Esophagus muscularis mucosa (tissue), 4 donors: ENCODE data around the gene HOXB9. TPM values are rescaled to one million over a fixed set of nuclear protein-coding genes. Genes with fewer than 3 reads are reported as not detected.
A peak's percentile ranks its signal among the peaks of the same experiment; 100 is the strongest.

Experiments used
- DNase-seq: peaks from one replicate; pipeline ENCODE4 v3.0.0-alpha.2; 2017; ENCODE audit errors: extremely low spot score
- H3K27ac ChIP-seq, 4 donors: fragments of 200-600 bp; sonication (generic); replicated peaks in 1 of 4; 1 replicate in 3 of 4; 2 replicates in 1 of 4; pipeline ENCODE4 v1.5.1; 2016 to 2019; ENCODE audit warnings: mild to moderate bottlenecking in 1 of 4
- H3K27me3 ChIP-seq, 4 donors: fragments of 200-600 bp; sonication (generic); one replicate each; pipeline versions ENCODE4 v1.5.1 to v1.6.0; 2016 to 2019
- H3K36me3 ChIP-seq, 4 donors: fragments of 200-600 bp; sonication (generic); one replicate each; pipeline ENCODE4 v1.5.1; 2016 to 2019
- H3K4me1 ChIP-seq, 4 donors: fragments of 200-600 bp; sonication (generic); one replicate each; pipeline ENCODE4 v1.5.1; 2016 to 2019
- H3K4me3 ChIP-seq, 4 donors: fragments of 200-600 bp; sonication (generic); 1 replicate in 2 of 4; 2 replicates in 2 of 4; pipeline ENCODE4 v1.5.1; 2016 to 2019; ENCODE audit warnings: mild to moderate bottlenecking in 4 of 4, moderate library complexity in 1 of 4
- H3K9me3 ChIP-seq, 4 donors: fragments of 200-600 bp; sonication (generic); 1 replicate in 3 of 4; 2 replicates in 1 of 4; pipeline ENCODE4 v1.5.1; 2016 to 2019
- EP300 ChIP-seq: sonication (generic); formaldehyde crosslinking; IDR thresholded peaks from one replicate; pipeline ENCODE4 v1.6.1; 2017; ENCODE audit warnings: antibody characterized with exemption
- POLR2AphosphoS5 ChIP-seq, 2 donors: sonication (generic); formaldehyde crosslinking; IDR thresholded peaks; one replicate each; pipeline ENCODE4 v1.6.1; 2017; ENCODE audit warnings: antibody characterized with exemption in 2 of 2
- WGBS: methylation state at CpG from one replicate; pipeline ENCODE4 v1.1.5; 2018; 5-methylcytosine and 5-hydroxymethylcytosine counted together
- intact Hi-C: fragments of 100-400 bp; cut with DNase I; formaldehyde crosslinking; loops from one replicate; pipeline ENCODE4 v1.15.1; 2023
- small RNA-seq, 3 donors: library from RNA; depleted of rRNA; stranded (forward); fragments of <200 nt; gene quantifications; one replicate each; pipeline ENCODE3, GENCODE V24; 2016
- total RNA-seq, 4 donors: library from RNA; depleted of rRNA; stranded (reverse); fragments of >200 nt; gene quantifications; one replicate each; pipeline versions ENCODE4 v1.1.0 to v1.2.1, GENCODE V29; 2016
- TF ChIP-seq, protein P1 (sequence below), 3 experiments: fragments of 200-600 bp in 2 of 3; fragments of 450-650 bp in 1 of 3; sonication (generic) in 2 of 3; IDR thresholded peaks; one replicate each; pipeline ENCODE4 v1.5.1; 2017 to 2019; ENCODE audit warnings: antibody characterized with exemption in 3 of 3, mild to moderate bottlenecking in 2 of 3, moderate library complexity in 1 of 3

Gene HOXB9
- total RNA-seq, 4 donors from 2014 or later = not detected

DNA sequence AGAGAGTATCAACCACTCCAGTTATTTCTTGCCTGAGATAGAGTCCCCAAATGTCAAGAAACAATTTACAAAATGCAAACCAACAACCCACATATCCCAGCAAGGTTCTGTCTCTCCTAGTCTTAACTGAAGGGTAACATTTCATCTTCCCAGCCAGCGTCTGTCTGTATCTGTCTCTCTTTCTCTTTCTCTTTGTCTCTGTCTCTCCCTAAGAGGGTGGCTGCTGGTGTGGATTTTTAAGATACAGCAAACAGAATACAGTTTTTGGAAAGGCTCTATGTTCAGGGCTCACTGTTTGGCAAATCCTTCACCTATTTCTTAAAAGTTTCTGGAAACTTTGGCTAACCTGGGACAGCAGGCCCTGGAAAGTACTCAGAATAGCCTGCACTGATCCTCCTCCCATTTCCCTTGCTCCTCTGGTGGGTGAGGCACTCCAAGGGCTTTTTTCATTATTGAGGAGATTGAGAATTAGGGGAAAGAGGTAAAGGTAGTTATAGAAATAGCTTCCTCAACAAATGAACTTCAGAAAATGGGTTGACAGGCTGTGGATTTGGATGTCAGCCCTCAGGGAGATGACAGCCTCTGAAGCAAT is 54.2 kb downstream of the HOXB9 start:
- intact Hi-C loops = no loop called here
- peaks cover 44 to 100% (median 98%) of the 10 kb centered on the region in 4 donors for H3K4me1 ChIP-seq
- no peaks in the 10 kb centered on the region for H3K9me3 ChIP-seq
- H3K4me3 ChIP-seq = peak overlapping the region; percentile 41 to 90 (median 77)
- no peak for DNase-seq
- no peaks in the 10 kb centered on the region for H3K36me3 ChIP-seq
- WGBS = 31% methylated on average over 1 of the region's 1 CpG
- H3K27me3 ChIP-seq = no peaks in the 10 kb centered on the region
- peak overlapping the region; percentile 91 to 97 (median 96) for H3K27ac ChIP-seq
- no peak for TF ChIP-seq EP300
- TF ChIP-seq, protein P1, sequence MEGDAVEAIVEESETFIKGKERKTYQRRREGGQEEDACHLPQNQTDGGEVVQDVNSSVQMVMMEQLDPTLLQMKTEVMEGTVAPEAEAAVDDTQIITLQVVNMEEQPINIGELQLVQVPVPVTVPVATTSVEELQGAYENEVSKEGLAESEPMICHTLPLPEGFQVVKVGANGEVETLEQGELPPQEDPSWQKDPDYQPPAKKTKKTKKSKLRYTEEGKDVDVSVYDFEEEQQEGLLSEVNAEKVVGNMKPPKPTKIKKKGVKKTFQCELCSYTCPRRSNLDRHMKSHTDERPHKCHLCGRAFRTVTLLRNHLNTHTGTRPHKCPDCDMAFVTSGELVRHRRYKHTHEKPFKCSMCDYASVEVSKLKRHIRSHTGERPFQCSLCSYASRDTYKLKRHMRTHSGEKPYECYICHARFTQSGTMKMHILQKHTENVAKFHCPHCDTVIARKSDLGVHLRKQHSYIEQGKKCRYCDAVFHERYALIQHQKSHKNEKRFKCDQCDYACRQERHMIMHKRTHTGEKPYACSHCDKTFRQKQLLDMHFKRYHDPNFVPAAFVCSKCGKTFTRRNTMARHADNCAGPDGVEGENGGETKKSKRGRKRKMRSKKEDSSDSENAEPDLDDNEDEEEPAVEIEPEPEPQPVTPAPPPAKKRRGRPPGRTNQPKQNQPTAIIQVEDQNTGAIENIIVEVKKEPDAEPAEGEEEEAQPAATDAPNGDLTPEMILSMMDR (IDR thresholded peaks at IDR 0.05) = no peak
- peak in 1 of 2 donors; percentile 10 for TF ChIP-seq POLR2AphosphoS5 (IDR thresholded peaks at IDR 0.05)

Small RNA genes within 50 kb of the gene (small RNA-seq; reads per million reads assigned to genes)
- 0 reads per million in 3 donors for gene MIR196A1

Other genes starting within 250 kb of the HOXB9 start
- gene SKAP1, start 196.1 kb downstream of the HOXB9 start, total RNA-seq = 1 to 10 TPM; 1.1 to 1.7 (median 1.2) TPM
- gene HOXB1, start 95.3 kb downstream of the HOXB9 start, total RNA-seq = not detected
- gene HOXB2, start 81.2 kb downstream of the HOXB9 start, total RNA-seq = 10 to 100 TPM; 36.3 to 86.4 (median 63.4) TPM
- 1 to 10 TPM; 3.5 to 8.3 (median 5.0) TPM for gene HOXB4, start 48.0 kb downstream of the HOXB9 start, total RNA-seq
- gene HOXB3, start 36.1 kb downstream of the HOXB9 start, total RNA-seq = 10 to 100 TPM; 10.8 to 34.9 (median 28.7) TPM
- under 1 TPM; 0.17 to 0.83 (median 0.36) TPM for gene HOXB5, start 32.6 kb downstream of the HOXB9 start, total RNA-seq
- 1 to 10 TPM; 2.2 to 5.4 (median 2.9) TPM for gene HOXB6, start 21.4 kb downstream of the HOXB9 start, total RNA-seq
- gene HOXB7, start 15.3 kb downstream of the HOXB9 start, total RNA-seq = 1 to 10 TPM in 1 of 4 donors, under 1 TPM in 3; 0.52 to 1.7 (median 0.66) TPM
- gene HOXB8, start 11.1 kb downstream of the HOXB9 start, total RNA-seq = not detected
- not detected for gene PRAC1, start 96.2 kb upstream of the HOXB9 start, total RNA-seq
- not detected for gene PRAC2, start 96.8 kb upstream of the HOXB9 start, total RNA-seq
- not detected for gene HOXB13, start 102.4 kb upstream of the HOXB9 start, total RNA-seq
- gene TTLL6, start 190.9 kb upstream of the HOXB9 start, total RNA-seq = 1 to 10 TPM in 1 of 4 donors, under 1 TPM in 2, not detected in 1; under 0.01 to 1.1 (median 0.29) TPM
- 100 to 1,000 TPM; 157 to 210 (median 183) TPM for gene CALCOCO2, start 204.7 kb upstream of the HOXB9 start, total RNA-seq